Stimulated activated CD4-positive, alpha-beta T cell treated with anti-CD3 and anti-CD28 coated beads, Interleukin-1b, Interleukin-23, amount 100 ng/mL, for 24 hours (primary cell): ENCODE measurements around the gene TEDC2.
"Not testable (repeated sequence)": the region's sequence is repeated elsewhere in the genome, so short reads cannot be mapped to it uniquely, and the experiment has no call there.

Experiments used
- DNase-seq, 4 experiments: peaks; one replicate each; pipeline ENCODE4 v3.0.0-alpha.2; 2020; ENCODE audit warnings: low read depth in 4 of 4, low spot score in 1 of 4

Gene TEDC2

GRCh38 chr16:2437032-2437790 lies 22.7 kb upstream of the TEDC2 start:
- no peak for DNase-seq

GRCh38 chr16:2438121-2438520 lies 21.8 kb upstream of the TEDC2 start:
- no peak for DNase-seq

GRCh38 chr16:2439598-2439997 lies 20.3 kb upstream of the TEDC2 start:
- DNase-seq = no peak

GRCh38 chr16:2441143-2441804 lies 18.6 kb upstream of the TEDC2 start:
- DNase-seq = not testable (repeated sequence)

DNA sequence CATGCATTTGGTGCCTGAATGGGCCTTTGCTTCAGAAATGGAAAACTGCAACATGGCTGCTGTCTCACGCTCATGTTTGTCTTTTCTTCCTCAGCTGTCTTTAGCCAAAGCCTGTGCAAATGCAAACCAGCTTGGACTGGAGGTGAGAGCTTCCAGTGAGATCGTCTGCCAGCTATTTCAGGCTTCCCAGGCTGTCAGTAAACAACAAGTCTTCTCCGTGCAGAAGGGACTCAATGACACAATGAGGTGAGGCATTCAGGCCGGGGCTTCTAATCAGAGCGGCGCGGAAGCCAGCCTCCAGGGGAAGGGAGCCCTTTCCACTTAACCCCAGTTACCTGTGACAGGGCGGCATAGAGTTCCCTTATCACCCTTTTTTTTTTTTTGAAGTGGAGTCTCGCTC lies 16.4 kb upstream of the TEDC2 start:
- DNase-seq = no peak

DNA sequence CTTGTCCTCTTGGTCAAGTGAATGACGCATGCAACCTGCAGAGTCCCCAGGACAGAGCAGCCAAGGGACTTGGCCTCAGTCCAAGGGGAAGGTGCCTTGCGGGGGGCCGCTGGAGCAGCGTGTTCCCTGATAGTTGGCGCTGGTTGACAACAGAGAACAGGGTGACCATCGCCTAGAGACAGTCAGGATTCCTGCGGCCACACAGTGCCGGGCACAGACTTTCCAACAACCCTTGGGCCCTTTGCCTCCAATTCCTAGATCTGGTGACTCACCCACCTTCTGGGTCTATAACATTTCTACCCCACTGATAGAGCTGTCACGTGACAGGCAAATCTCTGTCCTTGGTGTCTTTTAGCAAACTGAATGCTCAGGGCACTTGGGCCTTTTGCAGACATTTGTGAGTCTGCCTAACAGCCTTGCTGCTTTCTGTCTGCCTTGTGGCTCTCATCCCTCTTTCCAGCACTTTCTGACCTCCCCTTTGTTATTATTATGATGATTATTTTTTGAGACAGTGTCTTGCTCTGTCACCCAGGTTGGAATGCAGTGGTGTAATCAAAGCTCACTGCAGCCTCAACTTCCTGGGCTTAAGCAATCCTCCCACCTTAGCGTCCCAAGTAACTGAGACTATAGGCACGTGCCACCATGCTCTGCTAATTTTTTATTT lies 11.9 kb upstream of the TEDC2 start:
- DNase-seq = no peak

- DNase-seq = no peak
These were observed 10.8 kb upstream of the TEDC2 start for GRCh38 chr16:2449118-2449517.

- no peak for DNase-seq
These were observed 9.4 kb upstream of the TEDC2 start for GRCh38 chr16:2450535-2450934.

DNA sequence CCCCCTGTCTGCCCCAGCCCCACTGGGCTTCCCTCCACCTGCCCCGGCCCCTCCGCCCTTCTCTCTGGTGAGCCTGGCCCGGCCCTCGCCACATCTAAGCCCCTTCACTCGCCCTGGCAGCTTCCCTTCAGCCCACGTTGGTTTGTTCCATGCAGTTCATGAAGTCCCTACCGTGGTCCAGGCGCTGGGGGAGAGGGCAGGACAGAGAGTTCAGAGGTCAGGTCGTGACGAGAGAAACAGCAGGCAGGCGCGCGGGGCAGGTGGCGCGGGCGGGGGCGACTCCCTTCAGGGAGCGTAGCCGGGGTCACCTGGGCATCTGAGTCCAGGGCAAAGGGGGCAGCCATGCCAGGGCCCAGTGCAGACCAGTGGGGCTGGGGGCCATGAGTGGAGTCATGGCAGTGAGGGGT lies 8.9 kb upstream of the TEDC2 start:
- DNase-seq = no peak

GRCh38 chr16:2451851-2452320 lies 8.0 kb upstream of the TEDC2 start:
- DNase-seq = no peak

DNA sequence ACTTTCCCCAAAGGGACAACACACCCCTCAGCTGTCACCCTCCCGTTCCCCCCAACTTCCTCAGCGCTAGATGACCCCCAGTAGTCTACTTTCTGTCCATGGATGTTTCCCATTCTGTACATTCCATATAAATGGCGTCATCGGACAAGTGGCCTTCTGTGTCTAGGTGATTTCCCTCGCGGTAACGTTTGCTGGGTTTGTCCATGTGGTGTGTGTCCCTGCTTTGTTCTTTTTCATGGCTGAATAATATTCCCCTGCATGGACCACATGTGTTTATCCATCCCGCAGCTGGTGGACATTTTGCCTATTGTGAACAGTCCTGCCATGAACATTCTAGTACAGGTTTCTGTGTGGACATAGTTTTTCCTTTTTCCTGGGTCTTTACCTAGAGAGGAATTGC lies 7.3 kb upstream of the TEDC2 start:
- no peak for DNase-seq

GRCh38 chr16:2455081-2455845 lies 4.6 kb upstream of the TEDC2 start:
- DNase-seq = no peak

- no peak for DNase-seq
These were observed 3.3 kb upstream of the TEDC2 start for GRCh38 chr16:2456551-2457153.

DNA sequence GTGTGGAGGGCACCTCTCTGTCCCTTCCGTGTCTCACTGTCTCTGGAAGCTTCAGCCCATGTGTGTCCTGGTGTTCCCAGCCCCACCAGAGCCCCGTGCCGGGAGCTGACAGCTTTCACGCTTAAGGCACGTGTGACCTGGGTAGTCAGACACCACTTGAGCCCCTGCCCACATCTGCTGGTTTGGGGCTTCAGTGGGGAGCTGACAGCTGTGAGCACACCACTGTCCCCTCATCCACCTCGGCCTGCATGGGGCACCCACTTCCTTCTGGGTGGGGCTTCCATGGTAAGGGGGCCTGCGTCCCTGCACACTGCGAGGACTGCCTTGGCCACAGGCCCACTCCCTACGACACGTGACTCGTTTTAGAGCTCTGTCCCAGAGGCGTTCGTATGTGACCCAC lies 2.6 kb upstream of the TEDC2 start:
- DNase-seq = no peak

GRCh38 chr16:2457946-2458345 lies 2.0 kb upstream of the TEDC2 start:
- no peak for DNase-seq

DNA sequence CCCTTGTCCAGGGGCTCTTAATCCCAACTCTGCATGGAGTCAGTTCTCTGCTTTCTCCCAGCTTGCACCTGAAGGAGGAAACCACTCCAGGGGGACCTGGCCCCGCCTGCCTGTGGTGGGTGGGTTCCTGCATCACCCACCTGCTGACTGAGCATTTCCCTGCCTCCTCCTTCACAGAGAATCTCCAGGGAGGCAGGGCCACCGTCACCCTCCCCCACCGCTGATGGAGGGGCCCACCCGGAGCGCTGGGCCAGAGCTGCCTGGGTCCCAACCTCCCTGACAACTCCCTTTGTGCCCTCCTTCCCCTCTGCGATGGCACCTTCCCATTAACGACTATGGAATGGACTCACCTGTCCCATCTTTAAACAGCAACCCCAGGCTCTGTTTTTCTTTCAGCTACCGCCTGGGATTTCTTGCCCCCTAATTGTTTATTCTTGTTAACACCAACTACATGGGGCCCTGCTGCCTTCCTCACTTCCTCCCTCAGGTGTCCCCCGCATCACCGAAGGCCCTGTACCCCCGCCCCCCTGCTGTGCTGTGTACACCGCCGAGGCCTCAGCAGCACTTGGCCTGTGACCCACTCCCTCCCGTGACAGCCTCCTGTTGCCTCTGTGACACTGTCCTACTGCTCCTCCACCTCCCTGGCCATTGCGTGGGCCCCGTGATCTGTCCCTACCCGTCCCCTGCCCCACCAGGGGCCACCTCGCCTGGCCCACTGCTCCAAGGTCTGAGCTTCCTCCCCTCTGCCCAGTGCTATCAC lies 842 bp upstream of the TEDC2 start:
- no peak for DNase-seq

GRCh38 chr16:2460391-2460713 lies 443 bp downstream of the TEDC2 start:
- DNase-seq = no peak

GRCh38 chr16:2460916-2461315 lies 1.0 kb downstream of the TEDC2 start:
- DNase-seq = no peak

GRCh38 chr16:2462031-2462866 lies 2.3 kb downstream of the TEDC2 start:
- no peak for DNase-seq

DNA sequence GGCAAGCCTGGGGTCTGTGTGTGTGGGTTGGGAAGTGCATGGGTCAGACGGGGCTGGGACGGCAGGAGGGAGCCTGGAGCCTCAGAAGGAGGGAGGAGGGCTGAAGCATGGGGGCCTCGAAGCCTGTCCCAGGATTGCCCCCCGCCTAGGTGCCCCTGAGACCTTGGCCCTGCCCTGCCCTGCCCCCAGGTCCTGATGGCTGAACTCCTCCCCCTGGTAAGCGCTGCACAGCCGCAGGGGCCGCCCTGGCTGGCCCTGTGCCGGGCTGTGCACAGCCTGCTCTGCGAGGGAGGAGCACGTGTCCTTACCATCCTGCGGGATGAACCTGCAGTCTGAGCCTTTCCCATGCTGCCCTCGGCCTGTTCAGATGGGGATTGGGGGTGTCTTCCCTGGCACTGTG lies 4.4 kb downstream of the TEDC2 start:
- DNase-seq = no peak
